ENCODE results near the gene PAIP1.

GRCh38 chr5:43543434-43543833 is 13.4 kb downstream of the PAIP1 start:
- TF ChIP-seq CTCF (conservative IDR thresholded peaks at IDR 0.05 in 1 of 2, IDR thresholded peaks at IDR 0.05 in 1 of 2; ENCODE audit: extremely low read depth in 1 of 2, insufficient read depth in 1 of 2, low read depth in 1 of 2, low read length in 2 of 2) (no peak), EZH2 (IDR thresholded peaks at IDR 0.05; ENCODE audit: borderline replicate concordance, low read length) (no peak)
